Neural progenitor cell (in vitro differentiated cells): ENCODE data around the gene CCSER1. TPM values are rescaled to one million over a fixed set of nuclear protein-coding genes. Genes with fewer than 3 reads are reported as not detected.

Source experiments
- DNase-seq: peaks from one replicate; pipeline ENCODE4 v3.0.0-alpha.2; 2016; ENCODE audit warnings: low spot score
- H2AFZ ChIP-seq: fragments of 200-600 bp; sonication (generic); replicated peaks from 2 replicates; pipeline ENCODE4 v1.6.1; 2016; ENCODE audit warnings: antibody characterized with exemption
- H3F3A ChIP-seq: fragments of 200-600 bp; sonication (generic); 2 replicates; pipeline ENCODE4 v1.6.1; 2016; ENCODE audit warnings: antibody characterized with exemption, low read depth
- H3K27ac ChIP-seq: fragments of 200-600 bp; sonication (generic); 2 replicates; pipeline ENCODE4 v1.5.1; 2016; ENCODE audit warnings: mild to moderate bottlenecking
- H3K27me3 ChIP-seq: fragments of 200-600 bp; sonication (generic); 2 replicates; pipeline ENCODE4 v1.6.1; 2016; ENCODE audit warnings: mild to moderate bottlenecking, moderate library complexity
- H3K36me3 ChIP-seq: fragments of 200-600 bp; sonication (generic); 2 replicates; pipeline ENCODE4 v1.5.1; 2016
- H3K4me1 ChIP-seq: fragments of 200-600 bp; sonication (generic); 2 replicates; pipeline ENCODE4 v1.6.1; 2016; ENCODE audit warnings: mixed run types
- H3K4me2 ChIP-seq: fragments of 200-600 bp; sonication (generic); 2 replicates; pipeline ENCODE4 v1.6.1; 2016
- H3K4me3 ChIP-seq: fragments of 200-600 bp; sonication (generic); 2 replicates; pipeline ENCODE4 v1.5.1; 2016
- H3K79me2 ChIP-seq: fragments of 200-600 bp; sonication (generic); 2 replicates; pipeline ENCODE4 v1.6.1; 2016; ENCODE audit warnings: low read depth
- H3K9ac ChIP-seq: fragments of 200-600 bp; sonication (generic); 2 replicates; pipeline ENCODE4 v1.6.1; 2016
- H3K9me3 ChIP-seq: fragments of 200-600 bp; sonication (generic); 2 replicates; pipeline ENCODE4 v1.5.1; 2016; ENCODE audit warnings: low read depth
- H4K20me1 ChIP-seq: fragments of 200-600 bp; sonication (generic); 2 replicates; pipeline ENCODE4 v1.6.1; 2016; ENCODE audit warnings: low read depth
- H3K27ac Mint-ChIP-seq: 3 replicates; pipeline ENCODE4 v1.8.0; 2021; ENCODE audit warnings: mixed read lengths
- H3K27me3 Mint-ChIP-seq: 2 replicates; pipeline ENCODE4 v1.8.0; 2022; ENCODE audit warnings: low read depth, mild to moderate bottlenecking, inconsistent platforms, moderate library complexity, mixed read lengths; ENCODE audit not compliant: insufficient read depth
- H3K36me3 Mint-ChIP-seq: 3 replicates; pipeline ENCODE4 v1.8.0; 2021; ENCODE audit warnings: mixed read lengths
- H3K4me1 Mint-ChIP-seq: 3 replicates; pipeline ENCODE4 v1.8.0; 2021; ENCODE audit warnings: mixed read lengths
- H3K4me3 Mint-ChIP-seq: 3 replicates; pipeline ENCODE4 v1.8.0; 2021; ENCODE audit warnings: mild to moderate bottlenecking, moderate library complexity, mixed read lengths
- H3K9me3 Mint-ChIP-seq: 3 replicates; pipeline ENCODE4 v1.8.0; 2020; ENCODE audit warnings: mixed read lengths
- CTCF ChIP-seq: fragments of 200-600 bp; sonication (generic); IDR thresholded peaks from 2 replicates; pipeline ENCODE4 v1.5.1; 2017; ENCODE audit warnings: antibody characterized with exemption, mild to moderate bottlenecking
- EZH2 ChIP-seq: fragments of 200-600 bp; sonication (generic); IDR thresholded peaks from 2 replicates; pipeline ENCODE4 v1.6.1; 2017; ENCODE audit warnings: antibody characterized with exemption, mild to moderate bottlenecking, moderate library complexity
- EZH2phosphoT487 ChIP-seq: fragments of 200-600 bp; sonication (generic); IDR thresholded peaks from 2 replicates; pipeline ENCODE4 v1.6.1; 2017; ENCODE audit warnings: antibody characterized with exemption
- total RNA-seq: library from RNA; depleted of rRNA; stranded (reverse); fragments of >200 nt; gene quantifications from 2 replicates; pipeline ENCODE4 v1.2.3, GENCODE V29; 2015; ENCODE audit warnings: low replicate concordance

CCSER1 gene
- total RNA-seq, 1 donor from 2014 or later: 0.77 TPM

GRCh38 chr4:91035276-91035675 lies 908.1 kb downstream of the CCSER1 start:
- no peaks in the 10 kb centered on the region for H3K9me3 Mint-ChIP-seq
- no peak overlapping the region for H3K9ac ChIP-seq
- no peak overlapping the region for H3K27ac ChIP-seq
- H3K4me3 ChIP-seq: no peak overlapping the region
- DNase-seq: no peak
- H3K4me1 Mint-ChIP-seq: no peaks in the 10 kb centered on the region
- no peaks in the 10 kb centered on the region for H4K20me1 ChIP-seq
- H3K4me3 Mint-ChIP-seq: no peak overlapping the region
- no peak overlapping the region for H3K4me2 ChIP-seq
- no peaks in the 10 kb centered on the region for H3K36me3 ChIP-seq
- H2AFZ ChIP-seq: no peak overlapping the region
- H3K9me3 ChIP-seq: no peaks in the 10 kb centered on the region
- no peaks in the 10 kb centered on the region for H3K79me2 ChIP-seq
- no peaks in the 10 kb centered on the region for H3F3A ChIP-seq
- TF ChIP-seq EZH2 (no peak), EZH2phosphoT487 (no peak), CTCF (no peak)
- no peaks in the 10 kb centered on the region for H3K27me3 ChIP-seq
- H3K27ac Mint-ChIP-seq: no peak overlapping the region
- H3K4me1 ChIP-seq: no peaks in the 10 kb centered on the region
- H3K36me3 Mint-ChIP-seq: no peaks in the 10 kb centered on the region
- no peaks in the 10 kb centered on the region for H3K27me3 Mint-ChIP-seq

- no peaks in the 10 kb centered on the region for H3K79me2 ChIP-seq
- no peak overlapping the region for H3K9ac ChIP-seq
- no peaks in the 10 kb centered on the region for H3F3A ChIP-seq
- Mint-ChIP-seq H3K4me3 (no peak overlapping the region), H3K27me3 (no peaks in the 10 kb centered on the region), H3K9me3 (peaks cover 2% of the 10 kb centered on the region), H3K4me1 (no peaks in the 10 kb centered on the region), H3K27ac (no peak overlapping the region), H3K36me3 (no peaks in the 10 kb centered on the region)
- no peaks in the 10 kb centered on the region for H4K20me1 ChIP-seq
- no peak overlapping the region for H3K27ac ChIP-seq
- no peak overlapping the region for H3K4me2 ChIP-seq
- TF ChIP-seq EZH2phosphoT487: no peak
- no peak for TF ChIP-seq EZH2
- no peak for TF ChIP-seq CTCF
- H3K9me3 ChIP-seq: no peaks in the 10 kb centered on the region
- no peak overlapping the region for H2AFZ ChIP-seq
- no peak for DNase-seq
- H3K4me3 ChIP-seq: no peak overlapping the region
- H3K36me3 ChIP-seq: no peaks in the 10 kb centered on the region
- no peaks in the 10 kb centered on the region for H3K27me3 ChIP-seq
- H3K4me1 ChIP-seq: no peaks in the 10 kb centered on the region
Measured at GRCh38 chr4:91037951-91038350, 910.8 kb downstream of the CCSER1 start.

GRCh38 chr4:91057871-91058270 lies 930.7 kb downstream of the CCSER1 start:
- H3K4me1 ChIP-seq: no peaks in the 10 kb centered on the region
- no peak overlapping the region for H3K9ac ChIP-seq
- H3K36me3 ChIP-seq: no peaks in the 10 kb centered on the region
- H3K4me2 ChIP-seq: no peak overlapping the region
- TF ChIP-seq EZH2phosphoT487: no peak
- TF ChIP-seq EZH2: no peak
- no peak for TF ChIP-seq CTCF
- H3K27ac Mint-ChIP-seq: no peak overlapping the region
- no peaks in the 10 kb centered on the region for H3K27me3 Mint-ChIP-seq
- no peak for DNase-seq
- no peak overlapping the region for H2AFZ ChIP-seq
- H3K27me3 ChIP-seq: no peaks in the 10 kb centered on the region
- no peaks in the 10 kb centered on the region for H3K4me1 Mint-ChIP-seq
- H3K36me3 Mint-ChIP-seq: no peaks in the 10 kb centered on the region
- H3F3A ChIP-seq: no peaks in the 10 kb centered on the region
- no peaks in the 10 kb centered on the region for H4K20me1 ChIP-seq
- peaks cover 11% of the 10 kb centered on the region for H3K9me3 Mint-ChIP-seq
- H3K4me3 Mint-ChIP-seq: no peak overlapping the region
- H3K79me2 ChIP-seq: no peaks in the 10 kb centered on the region
- H3K27ac ChIP-seq: no peak overlapping the region
- no peaks in the 10 kb centered on the region for H3K9me3 ChIP-seq
- H3K4me3 ChIP-seq: no peak overlapping the region
